ENCODE data around the gene KRT36. TPM values are rescaled to one million over a fixed set of nuclear protein-coding genes. Genes with fewer than 3 reads are reported as not detected.

The KRT36 gene
- total RNA-seq, 1 donor from 2014 or later: not detected

GRCh38 chr17:41486316-41486715, 3.4 kb downstream of the KRT36 start:
- H3K9me3 Mint-ChIP-seq: peaks cover 3% of the 10 kb centered on the region
- Histone ChIP-seq H3K27me3 (no peaks in the 10 kb centered on the region), H2AFZ (replicated peaks) (no peak overlapping the region), H3K4me3 (no peak overlapping the region), H3K9ac (no peak overlapping the region), H3F3A (ENCODE audit: low read depth) (peaks cover 5% of the 10 kb centered on the region), H3K4me1 (peaks cover 14% of the 10 kb centered on the region), H3K4me2 (no peak overlapping the region), H3K9me3 (ENCODE audit: low read depth) (no peaks in the 10 kb centered on the region), H3K27ac (no peak overlapping the region), H4K20me1 (ENCODE audit: low read depth) (no peaks in the 10 kb centered on the region), H3K79me2 (ENCODE audit: low read depth) (no peaks in the 10 kb centered on the region), H3K36me3 (no peaks in the 10 kb centered on the region)
- peak overlapping the region; percentile 68 for H3K4me3 Mint-ChIP-seq
- no peak overlapping the region for H3K27ac Mint-ChIP-seq
- peaks cover 8% of the 10 kb centered on the region for H3K27me3 Mint-ChIP-seq (ENCODE audit: insufficient read depth, low read depth)
- DNase-seq (ENCODE audit: low spot score): no peak
- no peaks in the 10 kb centered on the region for H3K36me3 Mint-ChIP-seq
- peaks cover 5% of the 10 kb centered on the region for H3K4me1 Mint-ChIP-seq
- no peak for TF ChIP-seq CTCF (IDR thresholded peaks at IDR 0.05)

GRCh38 chr17:41484920-41485904, 4.5 kb downstream of the KRT36 start:
- Histone ChIP-seq H3K9ac (no peak overlapping the region), H3K27ac (no peak overlapping the region), H3K36me3 (no peaks in the 10 kb centered on the region), H3K9me3 (ENCODE audit: low read depth) (no peaks in the 10 kb centered on the region), H3K4me2 (no peak overlapping the region), H3F3A (ENCODE audit: low read depth) (peaks cover 5% of the 10 kb centered on the region), H3K4me3 (no peak overlapping the region), H3K79me2 (ENCODE audit: low read depth) (no peaks in the 10 kb centered on the region), H2AFZ (replicated peaks) (no peak overlapping the region), H3K27me3 (no peaks in the 10 kb centered on the region), H4K20me1 (ENCODE audit: low read depth) (no peaks in the 10 kb centered on the region), H3K4me1 (peaks cover 14% of the 10 kb centered on the region)
- DNase-seq (ENCODE audit: low spot score): no peak
- TF ChIP-seq EZH2 (IDR thresholded peaks at IDR 0.05) (no peak), EZH2phosphoT487 (IDR thresholded peaks at IDR 0.05) (no peak), CTCF (IDR thresholded peaks at IDR 0.05) (no peak)
- Mint-ChIP-seq H3K27me3 (ENCODE audit: insufficient read depth, low read depth) (peaks cover 8% of the 10 kb centered on the region), H3K4me3 (no peak overlapping the region), H3K4me1 (peaks cover 5% of the 10 kb centered on the region), H3K9me3 (peaks cover 5% of the 10 kb centered on the region), H3K36me3 (no peaks in the 10 kb centered on the region), H3K27ac (peak overlapping the region; percentile 4)

GRCh38 chr17:41483991-41484826, 5.5 kb downstream of the KRT36 start:
- no peak overlapping the region for H3K27ac ChIP-seq
- no peak for TF ChIP-seq EZH2 (IDR thresholded peaks at IDR 0.05)
- TF ChIP-seq EZH2phosphoT487 (IDR thresholded peaks at IDR 0.05): no peak
- TF ChIP-seq CTCF (IDR thresholded peaks at IDR 0.05): no peak
- Mint-ChIP-seq H3K9me3 (peaks cover 5% of the 10 kb centered on the region), H3K27ac (no peak overlapping the region), H3K27me3 (ENCODE audit: insufficient read depth, low read depth) (peaks cover 4% of the 10 kb centered on the region), H3K36me3 (no peaks in the 10 kb centered on the region), H3K4me3 (no peak overlapping the region), H3K4me1 (peaks cover 5% of the 10 kb centered on the region)
- no peaks in the 10 kb centered on the region for H4K20me1 ChIP-seq (ENCODE audit: low read depth)
- DNase-seq (ENCODE audit: low spot score): no peak
- no peaks in the 10 kb centered on the region for H3K27me3 ChIP-seq
- no peaks in the 10 kb centered on the region for H3K36me3 ChIP-seq
- no peak overlapping the region for H3K9ac ChIP-seq
- no peak overlapping the region for H3K4me3 ChIP-seq
- peaks cover 5% of the 10 kb centered on the region for H3F3A ChIP-seq (ENCODE audit: low read depth)
- H3K4me2 ChIP-seq: peak overlapping the region; percentile 2
- peaks cover 14% of the 10 kb centered on the region for H3K4me1 ChIP-seq
- H2AFZ ChIP-seq (replicated peaks): peak overlapping the region; percentile 54
- no peaks in the 10 kb centered on the region for H3K9me3 ChIP-seq (ENCODE audit: low read depth)
- no peaks in the 10 kb centered on the region for H3K79me2 ChIP-seq (ENCODE audit: low read depth)

Data from neural progenitor cell (in vitro differentiated cells).